ENCODE results near the gene PTPRA.
"Not testable (repeated sequence)": the region's sequence is repeated elsewhere in the genome, so short reads cannot be mapped to it uniquely, and the experiment has no call there.

PTPRA gene

DNA sequence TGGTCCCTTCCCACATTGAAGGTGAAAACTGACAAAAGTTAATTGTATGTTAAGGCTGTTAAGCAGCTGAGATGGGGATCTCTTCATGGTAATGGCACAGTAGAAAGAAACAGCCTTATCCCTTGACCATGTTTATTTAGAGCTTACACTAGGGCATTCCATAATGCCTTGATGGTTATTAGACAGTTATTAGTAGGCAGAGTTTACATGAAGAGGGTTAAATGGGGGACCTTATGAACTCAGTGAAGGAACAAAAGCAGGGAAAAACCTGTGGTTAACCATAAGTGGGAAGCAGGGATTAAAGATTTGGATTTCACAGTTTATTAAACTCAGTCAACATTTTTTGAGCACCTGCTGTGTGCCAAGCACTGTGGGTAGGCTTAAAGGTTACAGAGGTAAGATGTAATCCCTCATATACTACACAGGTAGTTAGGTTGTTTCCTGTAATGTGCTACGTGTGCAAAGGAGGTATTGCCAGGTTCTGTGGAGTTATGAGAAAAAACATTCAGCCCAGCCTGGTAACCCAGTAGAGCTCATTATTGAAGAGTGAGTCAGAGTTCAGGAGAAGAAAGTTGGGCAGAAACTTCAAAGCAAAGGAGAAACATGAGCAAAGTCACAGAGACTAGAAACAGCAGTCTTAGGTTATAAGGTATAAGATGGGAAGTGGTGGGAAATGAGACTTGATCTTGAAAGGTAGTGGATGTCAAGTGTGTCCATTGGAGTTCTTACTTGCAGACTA is 137.9 kb downstream of the PTPRA start:
- FAIRE-seq: no peak

DNA sequence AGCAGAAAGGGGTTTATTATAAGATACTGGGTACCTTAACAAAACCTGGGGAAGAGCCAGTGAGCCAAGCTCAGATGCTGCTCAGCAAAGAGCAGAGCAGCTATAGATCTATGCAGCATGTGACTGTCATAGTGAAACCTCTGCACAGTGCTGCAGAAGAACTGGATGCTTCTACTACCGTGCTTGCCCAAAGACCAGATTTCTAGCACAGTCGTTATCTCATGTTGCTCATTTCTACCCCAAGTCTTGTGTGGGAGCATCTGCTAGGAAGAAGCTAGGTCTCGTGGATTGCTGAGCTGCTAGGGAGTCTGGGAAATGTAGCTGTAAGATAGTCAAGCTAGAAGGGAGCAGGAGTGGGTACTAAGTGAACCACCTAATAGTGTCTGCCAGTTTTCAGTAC is 138.5 kb downstream of the PTPRA start:
- no peak for FAIRE-seq

DNA sequence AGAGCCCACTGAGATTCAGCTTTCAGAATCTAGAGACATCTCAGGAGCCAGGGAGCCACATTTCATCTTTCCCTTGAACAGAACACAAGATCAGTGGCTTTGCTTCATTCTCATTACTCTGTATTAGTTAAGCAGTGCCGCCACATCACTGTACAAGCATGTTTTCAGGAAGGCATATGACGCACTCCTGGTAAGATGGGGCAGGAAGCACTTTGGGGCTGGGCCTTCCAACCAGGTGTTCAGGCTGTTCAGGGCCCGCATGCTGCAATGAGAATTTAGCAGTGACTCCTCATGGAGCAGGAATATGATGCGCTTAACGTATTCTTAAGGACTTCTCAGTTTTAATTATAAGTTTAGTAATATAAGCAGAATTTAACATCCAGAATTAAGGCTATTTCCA is 140.5 kb downstream of the PTPRA start:
- FAIRE-seq: no peak

DNA sequence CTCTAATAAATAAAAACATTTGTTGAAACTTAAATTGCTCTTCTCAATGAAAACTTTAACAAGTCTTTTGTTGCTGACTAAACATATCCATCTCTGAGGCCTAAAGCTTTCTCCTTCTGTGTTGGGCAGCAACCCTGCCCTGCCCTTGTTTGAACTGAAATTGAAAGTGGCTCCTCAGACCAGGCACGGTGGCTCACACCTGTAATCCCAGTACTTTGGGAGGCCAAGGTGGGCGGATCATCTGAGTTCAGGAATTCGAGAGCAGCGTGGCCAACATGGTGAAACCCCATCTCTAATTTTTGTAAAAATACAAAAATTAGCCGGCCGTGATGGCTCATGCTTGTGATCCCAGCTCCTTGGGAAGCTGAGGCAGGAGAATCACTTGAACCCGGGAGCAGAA is 140.9 kb downstream of the PTPRA start:
- FAIRE-seq: no peak

DNA sequence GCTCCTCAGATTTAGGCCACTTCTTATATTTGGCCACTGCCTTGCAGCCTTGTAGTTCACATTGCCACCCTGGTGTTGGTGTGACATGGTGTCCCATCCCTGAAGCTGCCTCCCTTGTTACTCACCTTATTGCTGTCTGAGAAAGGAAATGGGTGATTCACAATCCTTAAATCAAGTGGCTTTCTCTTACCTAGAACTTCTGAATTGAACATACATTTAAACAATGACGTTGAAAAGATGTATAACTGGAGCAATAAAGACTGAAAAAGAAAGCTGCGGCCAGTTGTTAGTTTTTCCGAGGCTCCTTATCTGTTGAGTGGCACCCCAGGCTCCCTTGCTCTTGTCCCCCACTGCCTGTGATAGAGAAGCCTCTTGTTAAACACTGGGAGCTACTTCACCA is 141.4 kb downstream of the PTPRA start:
- no peak for FAIRE-seq

DNA sequence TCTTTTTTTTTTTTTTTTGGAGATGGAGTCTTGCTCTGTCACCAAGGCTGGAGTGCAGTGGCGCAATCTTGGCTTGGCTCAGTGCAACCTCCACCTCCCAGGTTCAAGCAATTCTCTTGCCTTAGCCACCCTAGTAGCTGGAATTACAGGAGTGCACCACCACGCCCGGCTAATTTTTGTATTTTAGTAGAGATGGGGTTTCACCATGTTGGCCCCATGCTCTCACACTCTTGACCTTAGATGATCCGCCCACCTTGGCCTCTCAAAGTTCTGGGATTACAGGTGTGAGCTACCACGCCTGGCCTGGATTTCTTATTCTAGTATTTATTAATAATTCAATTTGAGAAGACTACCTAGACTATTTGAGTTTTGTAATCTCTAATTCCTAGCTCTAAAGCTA is 142.0 kb downstream of the PTPRA start:
- not testable (repeated sequence) for FAIRE-seq

DNA sequence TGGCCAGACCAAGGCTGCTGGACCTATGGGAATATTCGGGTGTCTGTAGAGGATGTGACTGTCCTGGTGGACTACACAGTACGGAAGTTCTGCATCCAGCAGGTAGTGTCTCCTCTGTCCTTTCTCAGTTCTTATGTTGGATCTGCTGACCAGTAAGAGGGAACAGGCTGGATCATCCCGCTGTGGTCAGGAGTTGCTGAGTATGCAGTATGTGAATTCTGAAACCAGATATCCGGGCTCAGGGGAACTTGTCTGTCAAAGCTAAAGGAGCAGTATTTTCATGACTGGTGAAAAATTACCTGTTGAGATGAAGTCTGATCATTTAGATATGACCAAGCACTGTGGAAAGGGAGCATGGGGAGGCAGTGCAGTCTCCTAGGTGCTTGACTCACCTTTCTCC is 148.0 kb downstream of the PTPRA start:
- FAIRE-seq: no peak

DNA sequence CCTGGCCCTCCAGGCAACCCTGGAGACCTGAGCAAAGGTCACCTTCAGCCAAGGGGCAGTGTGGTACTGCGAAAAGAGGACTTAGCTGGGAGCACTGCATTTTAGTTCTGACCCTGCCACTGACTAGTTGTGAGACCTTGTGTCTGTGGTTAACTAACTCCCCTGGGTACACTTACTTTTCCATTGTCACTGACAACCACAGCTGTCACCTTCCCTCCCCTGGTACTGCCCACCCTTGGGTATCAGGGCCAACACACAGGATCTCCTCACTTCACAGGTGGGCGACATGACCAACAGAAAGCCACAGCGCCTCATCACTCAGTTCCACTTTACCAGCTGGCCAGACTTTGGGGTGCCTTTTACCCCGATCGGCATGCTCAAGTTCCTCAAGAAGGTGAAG is 148.5 kb downstream of the PTPRA start:
- FAIRE-seq: no peak

DNA sequence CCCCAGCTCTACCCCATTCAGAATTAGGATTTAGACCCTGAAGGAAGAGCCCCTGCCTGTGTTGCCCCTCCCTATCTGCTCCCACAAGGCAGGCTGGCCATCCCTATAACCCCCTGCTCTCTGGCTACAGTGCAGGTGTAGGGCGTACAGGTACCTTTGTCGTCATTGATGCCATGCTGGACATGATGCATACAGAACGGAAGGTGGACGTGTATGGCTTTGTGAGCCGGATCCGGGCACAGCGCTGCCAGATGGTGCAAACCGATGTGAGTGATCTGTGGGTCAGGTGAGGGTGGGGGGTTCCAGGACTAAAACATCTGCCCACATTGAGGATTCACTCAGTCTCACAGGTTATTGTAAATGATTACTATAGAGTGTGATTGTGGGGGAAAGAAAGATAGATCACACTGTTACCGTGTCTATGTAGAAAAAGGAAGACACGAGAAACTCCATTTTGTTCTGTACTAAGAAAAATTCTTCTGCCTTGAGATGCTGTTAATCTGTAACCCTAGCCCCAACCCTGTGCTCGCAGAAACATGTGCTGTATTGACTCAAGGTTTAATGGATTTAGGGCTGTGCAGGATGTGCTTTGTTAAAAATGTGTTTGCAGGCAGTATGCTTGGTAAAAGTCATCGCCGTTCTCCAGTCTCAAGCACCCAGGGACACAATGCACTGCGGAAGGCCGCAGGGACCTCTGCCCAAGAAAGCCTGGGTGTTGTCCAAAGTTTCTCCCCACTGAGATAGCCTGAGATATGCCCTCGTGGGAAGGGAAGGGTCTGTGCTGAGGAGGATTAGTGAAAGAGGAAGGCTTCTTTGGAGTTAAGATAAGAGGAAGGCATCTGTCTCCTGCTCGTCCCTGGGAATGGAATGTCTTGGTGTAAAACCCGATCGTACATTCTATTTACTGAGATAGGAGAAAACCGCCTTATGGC is 149.5 kb downstream of the PTPRA start:
- not testable (repeated sequence) for FAIRE-seq

DNA sequence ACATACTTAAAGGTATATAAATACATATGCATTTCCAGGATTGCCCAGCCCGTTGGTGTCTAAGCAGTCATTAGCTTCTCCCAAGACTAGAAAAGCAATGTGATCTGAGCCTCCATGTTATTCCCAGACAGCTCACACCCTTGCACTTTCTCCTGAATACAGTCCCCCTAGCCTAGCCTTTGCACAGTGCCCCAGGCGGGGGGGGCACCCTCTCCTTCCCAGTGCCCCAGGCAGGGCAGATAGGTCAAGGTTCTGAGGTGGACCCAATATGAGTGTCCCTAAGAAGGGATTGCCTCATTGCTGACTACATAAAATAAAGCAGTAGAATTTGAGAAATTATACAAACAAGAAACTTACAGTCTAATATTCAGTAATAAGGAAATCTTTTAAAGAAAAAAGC is 154.7 kb downstream of the PTPRA start:
- FAIRE-seq: no peak

DNA sequence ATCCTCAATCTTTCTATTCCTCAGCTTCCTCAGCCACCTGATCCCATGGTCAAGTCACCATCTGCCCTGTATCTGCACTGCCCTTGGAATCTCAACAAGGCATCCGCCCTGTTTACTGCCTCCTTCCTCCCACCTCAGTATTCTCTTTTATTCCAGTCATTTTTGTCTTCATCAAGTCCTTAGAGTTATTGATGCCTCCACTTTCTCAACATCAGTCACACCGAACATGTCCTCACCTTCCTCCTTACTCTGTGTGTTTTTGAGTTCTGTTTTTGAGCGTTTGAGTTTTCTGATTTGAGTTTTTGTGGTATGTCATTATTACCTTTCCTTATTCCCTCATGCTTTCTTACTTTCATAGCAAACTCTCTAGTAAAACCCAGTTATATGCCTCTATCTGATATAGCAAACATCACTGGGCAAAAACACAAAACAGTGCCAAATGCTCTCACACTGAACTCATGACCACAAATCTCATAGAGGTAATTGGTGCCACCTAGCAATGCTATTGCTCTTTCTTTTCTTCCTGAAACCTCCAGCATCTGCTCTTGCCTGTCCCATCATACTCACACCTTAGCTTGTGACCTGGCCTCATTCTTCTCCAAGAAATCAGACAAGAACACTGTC is 158.4 kb downstream of the PTPRA start:
- no peak for FAIRE-seq

DNA sequence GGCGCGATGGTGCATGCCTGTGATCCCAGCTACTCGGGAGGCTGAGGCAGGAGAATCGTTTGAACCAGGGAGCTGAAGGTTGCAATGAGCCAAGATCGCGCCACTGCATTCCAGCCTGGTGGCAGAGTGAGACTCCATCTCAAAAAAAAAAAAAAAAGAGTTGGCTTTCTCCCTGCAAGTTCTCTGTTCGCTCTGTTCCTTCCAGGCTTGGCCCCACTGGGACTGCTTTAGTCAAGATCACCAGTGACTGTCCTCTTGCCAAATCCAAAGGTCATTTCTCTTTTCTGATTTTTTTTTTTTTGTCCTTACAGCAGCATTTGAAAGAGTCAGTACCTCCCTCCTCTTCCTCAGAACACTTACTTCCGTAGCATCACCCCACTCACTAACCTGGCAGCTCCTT is 159.3 kb downstream of the PTPRA start:
- FAIRE-seq: no peak

DNA sequence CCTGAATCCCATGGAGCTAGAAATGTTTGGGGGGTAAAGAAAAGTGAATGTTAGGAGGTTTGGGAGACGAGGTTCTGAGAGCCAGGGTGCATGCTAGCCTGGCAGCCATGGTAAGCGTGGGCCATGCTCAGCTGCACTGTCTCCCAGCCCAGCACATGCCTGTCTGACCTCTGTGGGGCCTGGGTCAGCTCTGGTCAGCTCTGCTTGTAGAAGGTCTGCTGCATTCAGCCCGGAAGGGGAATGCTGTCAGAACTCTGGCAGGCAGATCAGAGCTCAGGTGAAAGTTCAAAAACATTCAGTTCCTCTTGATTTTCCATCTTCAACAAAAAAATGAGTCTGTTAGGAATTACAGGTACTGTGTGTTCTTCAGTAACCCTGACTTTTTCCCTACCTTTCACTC is 164.4 kb downstream of the PTPRA start:
- FAIRE-seq: no peak

DNA sequence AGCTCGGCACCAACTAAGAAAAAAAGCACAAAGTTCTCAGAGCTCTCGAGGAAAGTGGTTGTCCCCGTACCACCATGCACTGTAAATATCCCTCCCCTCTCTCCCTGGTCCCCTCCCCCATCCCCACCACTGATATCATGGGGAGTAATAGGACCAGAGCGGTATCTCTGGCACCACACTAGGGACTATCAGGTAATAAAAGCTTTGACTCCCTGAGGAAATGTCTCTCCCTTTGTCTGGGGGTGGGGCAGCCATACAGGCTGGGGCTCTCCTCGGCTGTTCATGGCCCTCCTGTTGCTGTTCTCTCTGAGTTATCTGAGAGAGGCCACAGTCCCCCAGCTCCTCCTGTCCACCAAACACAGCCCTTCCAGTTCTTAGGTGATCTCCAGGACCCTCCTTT is 165.2 kb downstream of the PTPRA start:
- no peak for FAIRE-seq

DNA sequence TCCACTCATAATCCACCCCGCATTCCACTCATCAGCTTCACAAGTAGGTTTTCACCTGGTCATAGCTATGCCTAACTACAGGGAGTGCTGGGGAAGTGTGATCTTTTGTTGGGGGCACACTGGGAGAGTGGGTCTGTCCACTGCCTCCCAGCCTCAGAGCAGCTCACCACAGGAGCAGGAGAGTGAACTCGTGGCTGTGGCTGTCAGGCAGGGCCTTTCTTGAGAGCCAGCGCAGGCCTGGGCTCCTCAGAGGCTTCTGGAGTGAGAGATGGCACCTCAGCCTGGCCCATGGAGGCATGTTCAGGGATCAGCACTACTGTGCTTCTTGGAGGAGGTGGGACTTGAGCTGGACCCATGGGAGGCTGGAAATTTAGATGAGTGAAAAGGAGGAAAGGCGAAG is 166.1 kb downstream of the PTPRA start:
- no peak for FAIRE-seq

DNA sequence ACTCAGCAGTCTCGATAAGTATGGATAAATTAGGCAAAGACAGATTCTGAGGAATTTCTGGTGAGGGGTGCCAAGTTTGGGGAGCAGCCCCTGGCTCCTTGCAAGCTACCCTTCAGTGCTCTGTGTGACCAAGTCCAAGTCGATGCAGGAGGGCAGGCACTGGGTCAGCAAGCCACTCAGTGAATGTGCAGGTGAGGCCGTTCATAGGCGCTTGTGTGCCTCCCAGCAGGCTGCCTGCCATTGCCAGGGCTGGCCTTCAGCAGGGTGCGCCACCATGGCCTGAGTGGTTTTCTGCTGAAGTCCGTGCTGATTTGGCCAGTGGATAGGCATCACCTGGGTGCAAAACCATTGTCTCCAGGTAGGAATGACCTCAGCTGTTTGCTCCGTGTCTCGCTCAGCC is 166.8 kb downstream of the PTPRA start:
- FAIRE-seq: no peak

DNA sequence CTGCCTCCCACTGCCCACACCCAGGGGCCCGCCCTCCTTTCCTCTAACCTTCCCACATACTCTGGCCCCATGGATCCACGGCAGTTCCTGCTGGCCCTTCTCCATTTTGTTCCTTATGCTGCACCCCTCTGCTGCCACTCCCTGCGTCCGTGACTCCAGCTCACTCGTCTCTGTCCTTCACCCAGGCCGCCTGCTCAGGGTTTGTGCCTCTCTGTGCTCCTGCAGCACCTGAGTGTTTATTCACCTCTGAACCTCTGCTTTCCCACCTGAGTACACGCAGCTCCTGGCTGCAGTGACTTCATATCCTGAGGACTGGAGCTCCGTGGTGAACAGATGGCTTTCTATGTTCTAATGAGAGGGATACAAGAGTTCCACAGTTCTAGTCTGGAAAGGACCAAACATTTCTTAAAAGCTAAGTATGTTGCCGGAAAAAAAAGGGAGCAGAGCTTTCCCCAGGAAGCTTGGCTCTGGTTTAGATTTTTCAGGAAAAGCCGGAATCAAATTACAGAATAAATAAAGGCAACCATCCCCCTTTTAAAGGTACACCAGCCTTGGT is 168.7 kb downstream of the PTPRA start:
- no peak for FAIRE-seq

DNA sequence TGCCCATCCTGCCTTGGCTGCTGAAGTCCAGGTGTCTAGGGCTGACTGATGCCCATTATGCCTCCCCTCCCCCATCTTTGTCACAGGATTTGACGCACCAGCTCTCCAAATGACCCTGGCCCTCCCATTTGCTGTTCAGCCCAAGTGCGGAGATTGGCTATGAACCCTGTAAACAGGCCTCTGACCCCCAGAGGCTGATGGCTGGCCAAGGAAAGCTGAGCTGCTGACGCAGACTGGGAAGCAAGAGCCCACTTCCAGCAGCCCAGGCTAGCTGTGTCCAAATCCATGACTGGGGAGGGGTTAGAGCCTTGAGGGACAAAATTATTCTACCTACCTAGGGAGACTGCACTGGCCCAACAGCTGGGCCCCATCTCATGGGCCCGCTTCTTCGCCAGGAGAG is 169.3 kb downstream of the PTPRA start:
- FAIRE-seq: no peak

DNA sequence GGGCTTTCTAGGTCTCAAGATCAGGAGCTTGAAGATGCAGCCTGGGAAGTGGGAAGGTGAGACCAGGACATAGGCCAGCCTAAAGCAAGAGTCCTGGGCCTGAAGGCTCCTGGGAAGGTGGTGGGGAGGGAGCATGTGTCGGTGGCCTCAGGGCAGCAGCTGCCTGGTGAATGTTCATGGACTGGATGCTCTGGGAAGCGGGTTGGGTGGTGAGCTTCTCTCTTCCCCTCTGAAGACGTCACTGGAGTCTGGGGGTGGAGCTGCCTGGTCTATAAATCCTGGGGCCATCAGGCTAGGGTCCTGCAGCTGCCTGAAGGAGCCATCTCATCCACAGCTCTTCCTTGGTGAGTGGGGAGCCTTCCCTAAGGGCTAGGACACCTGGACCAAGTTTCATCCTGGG is 170.0 kb downstream of the PTPRA start, which contains the start of gene GNRH2:
TSS of gene GNRH2 (plus strand) at position 301 of the 400 bp plus-strand sequence. CDS start 793 bp downstream, outside the sequence.
- no peak for FAIRE-seq

DNA sequence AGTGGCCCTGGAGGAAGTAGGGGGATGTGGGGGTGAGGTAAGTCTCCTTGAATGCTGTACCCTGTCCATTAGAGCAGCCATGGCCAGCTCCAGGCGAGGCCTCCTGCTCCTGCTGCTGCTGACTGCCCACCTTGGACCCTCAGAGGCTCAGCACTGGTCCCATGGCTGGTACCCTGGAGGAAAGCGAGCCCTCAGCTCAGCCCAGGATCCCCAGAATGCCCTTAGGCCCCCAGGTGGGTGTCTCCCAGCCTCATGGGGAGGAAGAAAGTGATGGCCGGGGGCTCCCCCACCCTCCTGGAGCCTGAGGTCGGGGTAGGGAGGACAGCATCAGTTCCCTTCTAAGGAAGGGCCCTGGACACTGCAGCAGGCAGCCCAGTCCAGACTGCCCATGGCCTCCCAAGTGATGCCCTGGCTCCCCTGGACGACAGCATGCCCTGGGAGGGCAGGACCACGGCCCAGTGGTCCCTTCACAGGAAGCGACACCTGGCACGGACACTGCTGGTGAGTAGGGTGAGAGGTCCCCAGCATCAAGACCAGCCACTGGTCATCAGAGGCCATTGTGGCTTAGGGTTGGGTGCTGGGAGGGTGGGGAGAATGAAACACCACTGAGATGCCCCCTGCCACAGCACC is 171.2 kb downstream of the PTPRA start:
- FAIRE-seq: no peak

DNA sequence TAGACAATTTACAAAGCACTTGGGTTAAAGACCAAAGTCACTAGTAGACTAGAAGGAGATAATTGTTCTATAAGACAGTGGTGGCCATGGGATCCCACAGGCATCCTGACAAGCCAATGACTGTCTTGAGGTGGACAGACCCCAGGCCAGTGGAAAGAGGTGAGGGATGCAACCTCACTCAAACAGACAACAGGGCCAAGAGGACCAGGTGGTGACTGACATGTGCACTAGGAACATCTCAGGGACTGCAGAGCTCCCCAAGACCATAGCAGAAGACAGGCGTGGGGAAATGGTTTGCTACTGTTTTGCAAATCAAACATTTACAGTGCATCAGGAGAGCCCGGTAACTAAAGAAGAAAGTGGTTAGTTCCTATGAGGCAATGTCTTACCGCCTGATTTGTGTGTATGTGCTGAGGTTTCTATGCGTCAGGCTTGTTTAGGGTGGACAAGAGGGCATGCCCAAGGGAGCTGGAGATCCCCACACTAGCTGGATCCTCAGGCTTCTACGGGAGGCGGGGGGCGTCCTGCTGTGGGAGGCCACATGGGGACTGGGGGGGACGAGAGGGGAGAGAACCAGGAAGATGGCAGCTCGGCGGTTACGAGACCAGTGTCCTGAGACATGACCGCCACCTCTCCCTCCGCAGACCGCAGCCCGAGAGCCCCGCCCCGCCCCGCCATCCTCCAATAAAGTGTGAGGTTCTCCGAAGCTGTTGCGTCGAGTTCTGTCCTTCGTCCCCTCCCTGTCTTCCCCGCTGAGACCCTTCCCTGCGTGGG is 171.9 kb downstream of the PTPRA start:
- no peak for FAIRE-seq

Data from islet of Langerhans (tissue), 1 donor.